ENCODE data around the gene TBL3. TPM values are rescaled to one million over a fixed set of nuclear protein-coding genes. Genes with fewer than 3 reads are reported as not detected.
"Not testable (repeated sequence)": the region's sequence is repeated elsewhere in the genome, so short reads cannot be mapped to it uniquely, and the experiment has no call there.

Gene TBL3
- polyA plus RNA-seq, 1 donor from 2014 or later, result 52.0 TPM

GRCh38 chr16:1939833-1940232, 32.0 kb upstream of the TBL3 start:
- not testable (repeated sequence) for H3K4me3 Mint-ChIP-seq, H3K27ac Mint-ChIP-seq, H3K27me3 Mint-ChIP-seq, H3K4me1 Mint-ChIP-seq, H3K36me3 Mint-ChIP-seq, H3K9me3 Mint-ChIP-seq

GRCh38 chr16:1940273-1941161, 31.3 kb upstream of the TBL3 start:
- H3K36me3 Mint-ChIP-seq, result no peaks in the 10 kb centered on the region
- peak overlapping the region in 1 of 3 donors; percentile 35 for H3K27ac Mint-ChIP-seq
- H3K27me3 Mint-ChIP-seq, result no peaks in the 10 kb centered on the region
- peaks cover 0 to 1% (median 0%) of the 10 kb centered on the region in 3 donors for H3K9me3 Mint-ChIP-seq
- peak overlapping the region in 1 of 4 donors; percentile 55 for H3K4me3 Mint-ChIP-seq
- peaks cover 2 to 7% (median 5%) of the 10 kb centered on the region in 3 donors for H3K4me1 Mint-ChIP-seq

GRCh38 chr16:1941162-1942046, 30.4 kb upstream of the TBL3 start:
- H3K4me3 Mint-ChIP-seq, result peak overlapping the region; percentile 88 to 94 (median 93)
- no peaks in the 10 kb centered on the region for H3K36me3 Mint-ChIP-seq
- H3K4me1 Mint-ChIP-seq, result peaks cover 2 to 7% (median 5%) of the 10 kb centered on the region in 3 donors
- H3K27ac Mint-ChIP-seq, result peak overlapping the region in 1 of 3 donors; percentile 67
- no peaks in the 10 kb centered on the region for H3K27me3 Mint-ChIP-seq
- H3K9me3 Mint-ChIP-seq, result peaks cover 0 to 1% (median 0%) of the 10 kb centered on the region in 3 donors

- Mint-ChIP-seq H3K27me3 (no peaks in the 10 kb centered on the region), H3K9me3 (peaks cover 0 to under 1% (median 0%) of the 10 kb centered on the region in 3 donors), H3K27ac (peak overlapping the region in 1 of 3 donors; percentile 67), H3K4me1 (peaks cover 2 to 7% (median 5%) of the 10 kb centered on the region in 3 donors), H3K4me3 (peak overlapping the region; percentile 88 to 94 (median 93)), H3K36me3 (no peaks in the 10 kb centered on the region)
Observed at GRCh38 chr16:1942047-1942809, 29.6 kb upstream of the TBL3 start.

GRCh38 chr16:1942810-1943726, 28.8 kb upstream of the TBL3 start, which contains the start of gene MSRB1:
Gene MSRB1, minus strand, starts transcription at chr16:1943199. Its CDS starts 43 bp downstream, at chr16:1943156.
- H3K4me3 Mint-ChIP-seq, result peak within 1 kb of the TSS; percentile 88 to 94 (median 93)
- H3K4me1 Mint-ChIP-seq, result peaks cover 2 to 7% (median 5%) of the 10 kb centered on the region in 3 donors
- peak within 1 kb of the TSS in 2 of 3 donors; percentile 71 to 74 for H3K27ac Mint-ChIP-seq
- H3K9me3 Mint-ChIP-seq, result no peaks in the 10 kb centered on the region
- H3K36me3 Mint-ChIP-seq, result no peaks in the 10 kb centered on the region
- H3K27me3 Mint-ChIP-seq, result no peaks in the 10 kb centered on the region

GRCh38 chr16:1944612-1945199, 27.1 kb upstream of the TBL3 start:
- Mint-ChIP-seq H3K27ac (peak overlapping the region in 1 of 3 donors; percentile 58), H3K27me3 (no peaks in the 10 kb centered on the region), H3K4me3 (peak overlapping the region; percentile 59 to 83 (median 72)), H3K4me1 (peaks cover 2 to 7% (median 5%) of the 10 kb centered on the region in 3 donors), H3K9me3 (no peaks in the 10 kb centered on the region), H3K36me3 (no peaks in the 10 kb centered on the region)

GRCh38 chr16:1945559-1946391, 26.1 kb upstream of the TBL3 start:
- Mint-ChIP-seq H3K9me3 (no peaks in the 10 kb centered on the region), H3K27me3 (peaks cover 2% of the 10 kb centered on the region), H3K36me3 (no peaks in the 10 kb centered on the region), H3K4me3 (peak overlapping the region in 1 of 4 donors; percentile 26), H3K4me1 (peaks cover 2 to 7% (median 5%) of the 10 kb centered on the region in 3 donors), H3K27ac (no peak overlapping the region)

GRCh38 chr16:1946495-1947368, 25.1 kb upstream of the TBL3 start:
- Mint-ChIP-seq H3K27ac (no peak overlapping the region), H3K27me3 (peaks cover 2% of the 10 kb centered on the region), H3K36me3 (no peaks in the 10 kb centered on the region), H3K4me1 (peaks cover 0 to 7% (median 5%) of the 10 kb centered on the region in 3 donors), H3K4me3 (no peak overlapping the region), H3K9me3 (no peaks in the 10 kb centered on the region)

GRCh38 chr16:1947369-1947670, 24.5 kb upstream of the TBL3 start:
- Mint-ChIP-seq H3K4me1 (peaks cover 0 to 7% (median 1%) of the 10 kb centered on the region in 3 donors), H3K27me3 (peaks cover 2% of the 10 kb centered on the region), H3K4me3 (no peak overlapping the region), H3K36me3 (no peaks in the 10 kb centered on the region), H3K9me3 (no peaks in the 10 kb centered on the region), H3K27ac (no peak overlapping the region)

GRCh38 chr16:1949507-1949906, 22.3 kb upstream of the TBL3 start:
- no peaks in the 10 kb centered on the region for H3K4me1 Mint-ChIP-seq
- H3K9me3 Mint-ChIP-seq, result no peaks in the 10 kb centered on the region
- no peaks in the 10 kb centered on the region for H3K36me3 Mint-ChIP-seq
- H3K27me3 Mint-ChIP-seq, result peaks cover 2% of the 10 kb centered on the region
- H3K4me3 Mint-ChIP-seq, result no peak overlapping the region
- no peak overlapping the region for H3K27ac Mint-ChIP-seq

GRCh38 chr16:1950047-1950446, 21.8 kb upstream of the TBL3 start:
- peaks cover 2% of the 10 kb centered on the region for H3K27me3 Mint-ChIP-seq
- H3K27ac Mint-ChIP-seq, result no peak overlapping the region
- H3K36me3 Mint-ChIP-seq, result no peaks in the 10 kb centered on the region

GRCh38 chr16:1950559-1950958, 21.3 kb upstream of the TBL3 start:
- H3K27ac Mint-ChIP-seq, result no peak overlapping the region
- H3K9me3 Mint-ChIP-seq, result no peaks in the 10 kb centered on the region
- no peak overlapping the region for H3K4me3 Mint-ChIP-seq
- H3K4me1 Mint-ChIP-seq, result no peaks in the 10 kb centered on the region
- no peaks in the 10 kb centered on the region for H3K36me3 Mint-ChIP-seq
- peaks cover 2% of the 10 kb centered on the region for H3K27me3 Mint-ChIP-seq

More at GRCh38 chr16:1950047-1950446, 21.8 kb upstream of the TBL3 start:
- no peaks in the 10 kb centered on the region for H3K4me1 Mint-ChIP-seq
- no peak overlapping the region for H3K4me3 Mint-ChIP-seq
- no peaks in the 10 kb centered on the region for H3K9me3 Mint-ChIP-seq
